ENCODE results near the gene INPP1. TPM values are rescaled to one million over a fixed set of nuclear protein-coding genes. Genes with fewer than 3 reads are reported as not detected.

INPP1 gene
- total and polyA plus RNA-seq, 2 of the 8 experiments (the other 6 are each of a cell fraction or from before 2014, with no cell fraction given): 0.88 to 3.0 TPM

GRCh38 chr2:190366248-190366753, 22.9 kb downstream of the INPP1 start (continued):
- no peak for TF ChIP-seq CHD7 (IDR thresholded peaks at IDR 0.05; ENCODE audit: insufficient replicate concordance, low read length)

Data from H1 (cell line).